HG03135 (cell line): ENCODE data around the gene GRIP2.

Experiments
- ATAC-seq: cut with Tn5 transposase; IDR thresholded peaks from one replicate; pipeline ENCODE4 v1.9.1; 2021; ENCODE audit warnings: mild to moderate bottlenecking, moderate library complexity; ENCODE audit not compliant: unreplicated experiment

Gene GRIP2

DNA sequence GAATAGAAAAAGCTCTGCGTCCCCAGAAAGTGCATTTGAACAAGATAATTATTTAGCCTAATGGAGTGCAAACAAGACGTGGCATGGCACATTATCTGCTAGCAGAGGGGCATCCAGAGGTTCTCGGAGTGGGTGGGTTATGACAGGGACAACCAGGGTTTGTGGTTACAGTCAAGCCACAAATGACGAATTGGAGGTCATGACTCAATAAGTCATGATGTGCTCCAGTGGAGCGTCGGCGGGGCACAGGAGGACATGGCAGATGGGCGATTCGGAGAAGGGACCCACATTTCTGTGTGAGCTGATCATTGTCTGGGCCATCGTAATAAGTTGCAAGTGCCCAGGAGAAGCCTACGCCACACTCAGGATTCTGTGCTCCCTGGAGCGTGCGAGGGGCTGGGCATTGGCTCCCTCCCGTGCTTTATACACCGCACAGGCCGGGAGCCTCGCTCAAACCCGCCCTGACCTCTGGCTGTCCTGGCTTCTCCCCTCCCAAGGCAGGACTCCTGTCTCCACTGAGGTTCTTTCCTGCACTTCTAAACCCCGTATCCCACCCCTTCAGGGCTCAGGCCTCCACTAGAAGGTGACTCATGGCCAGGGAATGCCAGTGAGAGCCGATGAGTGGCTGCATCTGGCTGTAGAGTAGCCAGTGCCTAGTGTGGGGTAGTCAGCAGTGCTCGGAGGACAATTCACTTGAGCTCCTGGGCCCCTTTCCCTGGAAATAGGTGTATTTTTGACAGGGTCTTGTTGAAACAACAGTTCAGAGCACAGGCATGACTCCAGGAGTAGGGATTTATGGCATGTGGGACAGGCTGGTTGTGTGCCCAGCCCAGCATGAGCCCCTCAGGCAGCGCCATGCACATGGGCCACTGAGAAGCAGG, 67.4 kb downstream of the GRIP2 start:
- no peak for ATAC-seq

DNA sequence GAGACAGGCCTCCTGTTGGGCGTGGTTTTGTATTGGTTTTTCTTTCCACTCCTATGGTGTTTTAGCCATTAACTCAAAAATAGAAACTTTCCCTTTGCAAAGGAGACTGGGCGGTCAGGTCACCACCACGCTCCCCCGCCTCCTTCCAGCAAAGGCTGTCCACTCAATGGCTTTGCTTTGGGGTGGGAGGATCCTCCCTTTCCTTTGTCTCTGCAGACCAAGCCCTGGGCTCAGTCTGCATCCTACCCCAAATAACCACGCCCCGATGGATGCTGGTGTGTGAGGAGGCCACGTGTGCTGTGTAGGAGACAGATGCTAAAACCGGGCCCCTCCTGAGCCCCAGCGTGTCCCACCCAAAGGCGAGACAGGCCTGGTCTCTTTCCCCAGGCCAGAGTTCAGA, 68.5 kb downstream of the GRIP2 start:
- no peak for ATAC-seq

DNA sequence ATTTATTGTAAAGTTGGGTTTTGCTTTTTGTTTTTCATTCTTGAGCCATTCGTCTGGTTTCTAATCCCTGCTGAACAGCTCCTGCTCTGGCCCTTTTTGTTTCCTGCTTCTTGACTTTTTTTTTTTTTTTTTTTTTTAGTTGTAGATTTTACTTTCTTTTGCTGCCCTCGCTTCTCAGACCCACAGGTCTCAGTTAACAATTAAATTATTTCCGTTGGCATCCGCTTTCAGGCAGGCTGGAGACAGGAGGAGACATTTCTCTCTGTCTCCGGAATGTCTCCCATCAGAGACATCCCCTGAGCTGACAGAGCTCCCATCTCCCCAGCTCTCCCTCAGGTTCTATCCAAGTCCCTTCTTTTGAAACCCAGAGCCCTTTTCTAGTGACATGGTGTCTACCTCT, 69.1 kb downstream of the GRIP2 start:
- ATAC-seq = no peak

DNA sequence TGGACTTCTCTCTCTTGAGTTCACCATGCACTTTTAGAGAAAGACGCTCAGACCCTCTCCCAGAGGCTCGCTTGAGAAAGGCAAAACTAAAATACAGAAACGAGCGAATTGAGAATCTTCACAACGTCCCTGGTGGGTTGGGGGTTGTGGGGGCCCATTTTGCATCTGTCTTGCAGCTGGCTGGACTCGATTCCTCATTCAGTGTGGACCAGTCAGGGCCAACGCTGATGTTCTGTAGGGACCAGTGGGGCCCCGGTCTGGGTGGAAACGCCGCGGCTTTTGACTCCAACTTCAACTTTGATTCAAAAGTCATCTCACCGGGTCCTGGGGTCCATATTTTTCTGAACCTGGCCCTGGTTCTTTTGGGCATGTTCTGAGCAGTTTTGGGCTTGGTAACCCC, 69.7 kb downstream of the GRIP2 start:
- no peak for ATAC-seq

DNA sequence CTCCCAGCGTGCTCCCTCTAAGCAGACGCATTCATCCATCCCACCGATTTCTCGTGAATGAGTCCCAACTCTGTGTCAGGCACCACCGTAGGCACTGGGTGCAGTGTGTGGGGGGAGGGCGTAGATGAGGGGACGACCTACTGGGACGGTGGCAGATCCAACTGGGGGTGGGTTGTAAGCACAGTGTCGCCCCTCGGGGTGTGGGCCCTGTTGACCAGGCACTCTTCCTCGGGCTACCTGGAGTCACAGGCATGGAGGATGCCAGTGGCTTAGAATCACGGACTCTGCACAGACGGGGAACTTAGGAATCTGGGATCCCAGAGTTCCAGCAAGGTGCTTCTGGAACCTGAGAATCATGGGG, 71.5 kb downstream of the GRIP2 start:
- ATAC-seq = no peak

GRCh38 chr3:14467814-14468620, 72.1 kb downstream of the GRIP2 start:
- ATAC-seq = no peak

GRCh38 chr3:14466179-14466903, 73.8 kb downstream of the GRIP2 start:
- no peak for ATAC-seq

- no peak for ATAC-seq
These were observed 74.7 kb downstream of the GRIP2 start for GRCh38 chr3:14465425-14465824.

GRCh38 chr3:14464521-14464920, 75.6 kb downstream of the GRIP2 start:
- ATAC-seq = no peak

GRCh38 chr3:14464141-14464465, 76.0 kb downstream of the GRIP2 start:
- no peak for ATAC-seq

GRCh38 chr3:14463330-14464140, 76.6 kb downstream of the GRIP2 start:
- ATAC-seq = no peak

DNA sequence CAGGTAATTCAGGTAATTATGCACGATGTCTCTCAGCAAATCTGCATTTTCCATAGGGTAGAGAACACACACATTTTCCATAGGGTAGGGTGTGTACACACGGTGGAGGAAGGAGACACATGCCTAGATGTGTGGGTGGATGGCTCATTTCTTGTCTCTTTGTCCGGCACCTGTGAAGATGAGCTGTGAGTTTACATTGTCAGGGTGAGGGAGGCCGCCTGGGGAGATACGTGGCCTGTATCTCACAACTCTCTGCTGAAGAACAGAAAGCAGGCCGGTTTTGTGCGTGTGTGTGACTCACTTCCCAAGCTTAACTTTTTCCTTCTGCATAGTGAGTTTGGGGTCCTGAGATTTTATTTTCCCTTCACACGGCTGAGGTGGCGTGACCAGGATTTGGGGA, 77.4 kb downstream of the GRIP2 start:
- no peak for ATAC-seq

- no peak for ATAC-seq
These were observed 78.3 kb downstream of the GRIP2 start for GRCh38 chr3:14461748-14462324.

DNA sequence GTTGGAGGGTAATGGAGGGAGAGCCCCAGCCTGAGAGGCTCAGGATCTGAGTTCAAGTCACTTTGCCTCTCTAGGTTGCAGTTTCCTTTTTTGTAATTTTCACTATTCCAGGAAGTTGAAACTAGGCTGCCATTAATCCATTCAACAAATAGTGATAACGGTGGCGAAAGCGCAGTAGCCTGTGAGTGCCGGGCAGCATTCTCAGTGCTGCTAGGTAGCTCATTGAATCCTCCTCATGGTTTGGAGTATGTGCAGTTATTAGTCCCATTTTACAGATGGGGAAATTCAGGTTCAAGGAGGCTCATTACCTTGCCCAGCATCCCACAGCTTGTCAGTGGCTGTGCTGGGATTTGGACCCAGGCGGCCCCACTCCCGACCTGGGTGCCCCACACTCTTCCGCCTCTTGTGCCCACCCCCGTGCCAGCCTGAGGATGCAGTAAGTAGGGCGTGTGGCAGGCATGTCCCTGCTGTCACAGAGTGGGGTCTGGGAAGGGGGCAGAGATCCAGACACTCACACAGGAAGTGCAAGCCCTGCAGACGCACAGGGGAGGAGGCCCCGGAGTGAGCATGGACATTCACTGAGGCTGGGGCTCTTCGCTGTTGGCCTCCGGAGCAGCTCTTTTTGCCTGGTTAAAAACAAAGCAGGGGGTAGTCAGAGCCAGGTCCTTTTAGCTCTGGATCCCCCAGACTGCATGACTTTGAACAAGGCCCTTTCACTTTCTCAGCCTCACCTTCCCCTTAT, 79.0 kb downstream of the GRIP2 start:
- ATAC-seq = no peak

DNA sequence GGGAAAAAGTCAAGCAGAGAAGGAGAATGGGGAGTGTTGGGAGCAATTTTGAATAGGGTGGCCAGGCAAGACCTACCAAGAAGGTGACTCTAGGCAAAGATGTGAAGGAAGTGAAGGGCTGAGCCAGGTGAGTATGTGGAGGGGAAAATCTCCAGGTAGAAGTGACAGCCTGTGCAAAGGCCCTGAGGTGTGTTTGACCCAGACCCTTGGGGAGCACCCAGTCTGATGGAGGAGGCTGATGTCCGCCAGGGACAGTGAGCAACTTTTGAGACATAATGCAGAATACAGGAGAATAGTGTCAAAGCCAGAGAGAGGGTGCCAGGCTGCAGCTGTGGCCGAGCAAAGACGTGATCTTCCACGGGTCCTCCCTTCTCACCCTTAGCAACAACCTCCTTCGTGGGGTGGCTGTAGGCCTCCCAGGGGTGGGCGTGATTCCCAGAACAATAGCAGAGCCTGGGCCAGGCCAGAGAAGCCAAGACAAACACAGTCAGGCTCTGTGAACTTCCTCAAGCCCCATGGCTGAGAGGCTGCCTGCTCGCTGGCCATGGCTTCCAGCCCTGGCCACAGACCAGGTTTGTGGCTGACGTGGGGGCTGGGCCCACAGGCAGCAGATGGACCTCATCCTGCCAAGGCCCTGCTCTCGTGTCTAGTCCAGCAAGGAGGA, 79.7 kb downstream of the GRIP2 start:
- ATAC-seq = no peak

- ATAC-seq = no peak
These were observed 80.4 kb downstream of the GRIP2 start for GRCh38 chr3:14459787-14460186.

- no peak for ATAC-seq
These were observed 80.8 kb downstream of the GRIP2 start for GRCh38 chr3:14459384-14459783.

DNA sequence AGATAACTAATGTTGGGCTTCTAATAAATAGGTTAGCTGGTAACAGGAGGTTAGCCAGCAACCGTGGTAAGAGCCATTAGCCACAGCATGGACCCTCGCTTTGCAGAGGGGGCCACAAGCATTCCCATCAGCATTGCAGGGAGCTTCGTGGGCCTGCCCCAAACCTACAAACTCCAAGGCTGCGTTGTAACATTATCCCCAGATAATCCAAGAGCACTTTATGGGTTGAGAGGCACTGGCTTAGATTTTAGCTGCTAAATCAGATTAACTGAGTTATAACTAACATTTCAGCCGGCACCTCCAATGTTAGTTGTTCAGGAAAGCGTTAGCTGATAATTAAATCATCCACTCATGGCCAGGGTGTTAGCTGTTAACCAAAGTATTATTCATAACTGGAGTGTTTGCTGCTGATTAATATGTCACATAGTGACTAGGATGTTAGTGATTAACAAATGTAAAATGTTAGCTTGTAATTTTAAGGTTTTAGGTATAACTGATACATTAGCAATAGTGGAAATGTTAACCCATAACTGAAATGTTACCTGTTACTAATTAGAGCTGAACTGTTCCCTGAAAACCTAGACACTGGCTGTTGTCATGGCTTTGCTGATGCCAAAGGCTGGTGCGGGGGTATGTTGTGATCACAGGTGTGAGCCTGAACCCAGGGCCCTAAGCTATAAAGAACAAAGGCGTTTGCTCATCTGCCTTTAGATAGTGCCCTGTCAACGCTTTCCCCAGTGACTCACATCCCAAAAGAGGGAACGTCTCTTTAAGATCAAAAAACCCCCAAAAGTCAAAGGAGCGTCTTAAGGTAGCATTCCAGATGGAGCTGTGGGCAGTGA, 81.5 kb downstream of the GRIP2 start:
- no peak for ATAC-seq
